Measurements from ENCODE around the gene DYRK1A.

The DYRK1A gene

DNA sequence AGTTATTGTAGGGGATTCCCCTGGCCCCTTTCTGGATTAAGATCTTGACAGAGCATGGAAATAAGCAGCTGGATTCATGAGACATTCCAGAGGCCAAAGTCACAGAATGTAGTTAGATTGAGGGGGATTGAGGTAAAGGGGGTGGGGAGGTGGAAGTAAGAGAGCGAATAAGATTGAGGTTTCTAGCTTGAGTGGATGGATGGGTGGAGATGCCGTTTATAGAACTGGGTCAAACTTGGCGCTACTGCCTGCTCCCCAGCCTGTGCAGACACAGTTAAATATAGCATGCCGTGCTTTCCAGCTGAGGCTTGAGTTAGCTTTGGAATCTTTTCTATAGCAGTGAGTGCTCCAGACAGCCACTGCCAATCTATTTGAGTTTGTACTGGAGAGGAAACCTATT, 85.7 kb downstream of the DYRK1A start:
- peak; percentile 80 for DNase-seq

DNA sequence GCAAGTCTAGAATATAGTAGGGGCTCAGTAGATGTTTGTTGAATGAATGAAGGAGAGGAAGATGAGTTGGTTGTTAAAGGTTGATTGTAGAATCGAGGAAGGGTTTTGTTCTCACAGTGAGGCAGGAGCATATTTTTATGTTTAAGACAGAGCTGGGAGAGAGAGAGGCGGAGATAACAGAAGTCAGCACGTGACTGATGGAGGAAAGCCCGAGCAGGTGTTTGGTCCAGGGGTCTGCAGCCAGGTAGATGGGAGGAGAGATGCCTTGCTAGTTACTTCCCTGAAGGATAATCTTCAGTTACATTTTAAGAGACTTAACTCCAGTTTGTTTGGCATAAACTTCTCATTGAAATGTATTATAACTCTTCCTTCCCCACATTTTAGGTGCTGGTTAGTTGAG, 86.8 kb downstream of the DYRK1A start:
- DNase-seq: no peak

DNA sequence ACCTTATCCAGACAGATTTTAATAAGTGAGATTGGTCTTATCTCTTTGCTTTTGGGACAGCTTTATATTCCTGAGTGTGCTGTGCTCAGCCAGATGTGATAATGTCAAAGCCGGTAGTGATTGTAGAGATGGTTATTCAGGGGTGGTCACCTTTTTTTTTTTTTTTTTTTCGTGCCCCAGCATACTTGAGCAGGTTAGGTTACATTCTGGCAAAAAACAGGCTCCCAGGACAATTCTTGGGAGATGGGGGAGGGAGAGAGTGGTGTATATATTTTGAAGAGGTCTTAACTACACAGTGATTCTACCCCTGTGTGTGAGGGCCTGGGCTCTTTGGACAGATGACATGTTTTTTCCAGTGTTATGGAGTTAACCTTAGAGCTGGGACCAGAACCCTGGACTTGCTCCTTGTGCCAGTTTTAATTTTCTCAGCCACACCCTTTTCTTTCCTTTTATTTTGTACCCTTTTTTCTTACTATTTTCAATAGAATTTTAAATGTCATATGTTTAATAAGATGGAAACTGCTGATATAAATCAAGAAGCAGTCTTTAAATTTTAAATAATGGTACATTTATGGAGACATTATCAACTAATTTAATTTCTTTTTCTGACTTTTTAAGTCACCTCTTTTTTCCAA, 88.4 kb downstream of the DYRK1A start:
- no peak for DNase-seq

DNA sequence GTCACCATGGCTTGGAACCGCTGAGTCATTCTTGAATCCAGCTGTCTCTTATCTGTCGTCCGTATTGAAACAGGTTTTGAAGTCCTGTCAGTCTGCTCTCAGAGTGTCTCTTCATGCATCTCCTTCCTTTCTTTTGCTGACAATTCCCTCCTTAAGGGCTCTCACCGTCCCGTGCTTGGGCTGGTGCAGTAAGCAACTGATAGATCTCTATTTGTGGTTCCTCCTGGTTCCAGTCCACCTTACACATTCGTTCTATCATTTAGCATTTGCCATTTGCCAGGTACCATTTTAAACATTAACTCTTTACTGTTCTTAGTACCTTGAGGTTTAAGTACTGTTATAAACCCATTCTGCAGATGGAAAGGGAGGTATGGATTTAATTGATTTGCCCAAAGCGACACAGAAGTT, 88.9 kb downstream of the DYRK1A start:
- DNase-seq: no peak

GRCh38 chr21:37458669-37459276, 92.2 kb downstream of the DYRK1A start:
- no peak for DNase-seq

- DNase-seq: no peak
Measured at GRCh38 chr21:37459575-37459974, 93.0 kb downstream of the DYRK1A start.

DNA sequence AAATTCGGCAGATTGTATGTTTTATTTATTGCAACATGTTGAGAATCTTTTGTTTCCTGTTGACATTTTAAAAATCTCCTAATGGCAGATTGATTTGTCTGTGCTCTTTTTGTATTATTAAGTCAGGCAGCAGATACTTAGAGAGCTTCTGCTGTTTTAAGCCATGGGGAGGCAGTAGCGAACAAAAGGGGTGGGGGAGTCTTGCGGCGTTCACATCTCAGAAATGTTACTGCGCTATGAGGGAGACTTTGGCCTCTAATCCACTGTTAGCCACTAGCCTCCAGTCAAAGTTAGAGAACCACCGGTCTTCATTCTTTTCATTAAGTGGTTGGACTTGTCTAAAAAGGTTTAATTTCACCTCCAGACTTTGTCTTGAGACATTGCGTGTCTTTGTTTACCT, 93.6 kb downstream of the DYRK1A start:
- DNase-seq: no peak

DNA sequence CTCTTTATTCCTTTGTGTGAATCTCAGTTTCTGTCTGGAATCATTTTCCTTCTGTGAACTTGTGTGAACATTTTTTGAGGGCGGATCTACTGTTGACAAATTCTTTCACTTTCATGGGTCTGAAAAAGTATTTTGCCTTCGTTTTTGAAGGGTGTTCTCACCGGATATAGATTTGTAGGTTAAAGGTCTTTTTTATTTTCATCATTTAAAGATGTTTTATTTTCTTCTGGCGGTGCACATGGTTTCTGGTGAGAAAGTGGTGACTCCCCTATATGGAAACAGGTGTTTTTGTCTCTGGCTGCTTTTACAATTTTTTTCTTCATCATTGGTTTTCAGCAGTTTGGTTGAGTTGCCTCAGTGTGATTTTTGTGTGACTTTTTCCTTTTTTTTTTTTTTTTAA, 94.9 kb downstream of the DYRK1A start:
- no peak for DNase-seq

DNA sequence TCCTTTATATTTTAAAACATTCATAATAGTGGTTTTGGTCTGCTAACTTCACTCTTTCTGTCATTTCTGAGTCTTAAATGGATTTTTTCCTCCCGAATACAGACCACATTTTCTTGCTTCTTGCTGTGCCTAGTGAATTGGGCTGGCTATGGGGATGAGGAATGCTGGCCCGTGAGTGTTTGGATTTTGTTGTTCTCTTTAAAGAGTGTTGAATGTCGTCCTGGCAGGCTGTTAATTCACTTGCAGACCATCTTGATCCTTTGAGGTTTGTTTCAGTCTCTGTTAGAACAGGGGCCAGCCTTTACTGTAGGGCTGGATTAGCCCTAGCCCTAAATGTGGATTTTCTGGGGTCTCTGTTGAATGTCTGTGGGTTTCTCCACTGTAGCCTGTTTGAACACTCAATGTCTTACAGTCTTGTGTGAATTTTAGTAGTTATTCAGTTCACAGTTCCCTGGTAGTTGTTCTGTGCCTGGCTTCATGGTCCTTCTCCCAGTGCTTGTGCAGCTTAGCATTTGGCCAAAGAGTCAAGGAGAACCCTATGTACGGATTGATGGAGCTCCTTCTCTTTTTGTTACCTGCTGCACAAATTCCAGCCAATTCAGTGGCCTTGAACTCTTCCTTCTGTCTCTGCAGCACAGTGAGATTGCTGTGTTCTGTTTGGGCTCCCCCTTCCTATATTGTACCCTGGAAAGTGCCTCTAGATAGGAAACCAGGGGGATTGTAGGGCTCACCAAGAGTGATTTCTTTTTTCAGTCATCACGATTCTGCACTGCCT, 95.7 kb downstream of the DYRK1A start:
- DNase-seq: no peak

- DNase-seq: peak; percentile 43
Measured at GRCh38 chr21:37463083-37463801, 96.7 kb downstream of the DYRK1A start.

GRCh38 chr21:37467082-37467481, 100.5 kb downstream of the DYRK1A start:
- DNase-seq: no peak

GRCh38 chr21:37468909-37469308, 102.3 kb downstream of the DYRK1A start:
- DNase-seq: no peak

GRCh38 chr21:37469441-37469840, 102.9 kb downstream of the DYRK1A start:
- DNase-seq: no peak

GRCh38 chr21:37472581-37472980, 106.0 kb downstream of the DYRK1A start:
- no peak for DNase-seq

- no peak for DNase-seq
Measured at GRCh38 chr21:37473491-37473890, 106.9 kb downstream of the DYRK1A start.

DNA sequence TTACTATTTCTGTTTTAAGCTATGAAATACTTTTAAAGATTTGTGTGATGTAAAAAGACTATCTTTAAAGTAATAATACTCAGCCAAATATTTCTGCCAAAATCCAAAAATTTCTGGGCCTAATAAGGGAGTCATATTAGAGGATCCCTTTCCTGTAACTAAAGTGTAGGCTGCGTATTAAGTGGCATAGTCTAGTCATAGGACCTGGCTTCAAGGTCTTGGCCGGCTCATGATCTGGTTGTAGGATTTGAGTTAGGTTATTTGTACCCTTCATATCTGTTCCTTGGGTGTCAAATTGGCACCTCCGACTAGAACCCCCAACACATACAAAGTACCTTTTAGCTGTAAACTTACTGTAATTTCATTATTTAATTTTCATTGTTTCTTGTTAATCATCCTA, 107.8 kb downstream of the DYRK1A start:
- no peak for DNase-seq

GRCh38 chr21:37475186-37475868, 108.8 kb downstream of the DYRK1A start:
- DNase-seq: no peak

- DNase-seq: no peak
Measured at GRCh38 chr21:37478794-37479193, 112.2 kb downstream of the DYRK1A start.

GRCh38 chr21:37483776-37484175, 117.2 kb downstream of the DYRK1A start:
- DNase-seq: no peak

GRCh38 chr21:37484535-37485474, 118.2 kb downstream of the DYRK1A start:
- DNase-seq: no peak

GRCh38 chr21:37489553-37489952, 123.0 kb downstream of the DYRK1A start:
- DNase-seq: no peak

DNA sequence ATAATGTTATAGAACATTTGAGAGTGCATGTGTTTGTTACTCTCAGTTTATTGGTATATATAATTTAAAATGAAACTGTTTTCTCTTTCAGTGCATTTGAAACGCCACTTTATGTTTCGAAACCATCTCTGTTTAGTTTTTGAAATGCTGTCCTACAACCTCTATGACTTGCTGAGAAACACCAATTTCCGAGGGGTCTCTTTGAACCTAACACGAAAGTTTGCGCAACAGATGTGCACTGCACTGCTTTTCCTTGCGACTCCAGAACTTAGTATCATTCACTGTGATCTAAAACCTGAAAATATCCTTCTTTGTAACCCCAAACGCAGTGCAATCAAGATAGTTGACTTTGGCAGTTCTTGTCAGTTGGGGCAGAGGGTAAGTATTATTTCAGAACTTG, 123.5 kb downstream of the DYRK1A start:
- no peak for DNase-seq
